Stomach smooth muscle (tissue), 2 donors: ENCODE results near the gene RGPD3.

Experiments used
- H3K27ac ChIP-seq: one replicate; pipeline ENCODE4 v1.7.0; 2013; ENCODE audit warnings: mild to moderate bottlenecking, low read length, inconsistent platforms
- H3K27me3 ChIP-seq, 2 donors: one replicate each; pipeline ENCODE4 v1.7.0; 2013; ENCODE audit warnings: low read length in 2 of 2; ENCODE audit not compliant: insufficient read depth in 2 of 2, control insufficient read depth in 1 of 2
- H3K36me3 ChIP-seq, 2 donors: one replicate each; pipeline ENCODE4 v1.7.0; 2013; ENCODE audit warnings: low read length in 2 of 2; ENCODE audit not compliant: control insufficient read depth in 2 of 2, insufficient read depth in 2 of 2
- H3K4me1 ChIP-seq: one replicate; pipeline ENCODE4 v1.7.0; 2013; ENCODE audit warnings: low read length; ENCODE audit not compliant: control insufficient read depth, insufficient read depth
- H3K4me3 ChIP-seq, 2 donors: one replicate each; pipeline ENCODE4 v1.7.0; 2013; ENCODE audit warnings: low read length in 2 of 2
- H3K9ac ChIP-seq, 2 donors: one replicate each; pipeline ENCODE4 v1.7.0; 2013; ENCODE audit warnings: low read length in 2 of 2, mild to moderate bottlenecking in 1 of 2
- H3K9me3 ChIP-seq, 2 donors: one replicate each; pipeline ENCODE4 v1.7.0; 2013; ENCODE audit warnings: low read length in 2 of 2; ENCODE audit not compliant: control insufficient read depth in 2 of 2
- donor health status: healthy.
- donor health status: Pancreatic carcinoma.

The RGPD3 gene

DNA sequence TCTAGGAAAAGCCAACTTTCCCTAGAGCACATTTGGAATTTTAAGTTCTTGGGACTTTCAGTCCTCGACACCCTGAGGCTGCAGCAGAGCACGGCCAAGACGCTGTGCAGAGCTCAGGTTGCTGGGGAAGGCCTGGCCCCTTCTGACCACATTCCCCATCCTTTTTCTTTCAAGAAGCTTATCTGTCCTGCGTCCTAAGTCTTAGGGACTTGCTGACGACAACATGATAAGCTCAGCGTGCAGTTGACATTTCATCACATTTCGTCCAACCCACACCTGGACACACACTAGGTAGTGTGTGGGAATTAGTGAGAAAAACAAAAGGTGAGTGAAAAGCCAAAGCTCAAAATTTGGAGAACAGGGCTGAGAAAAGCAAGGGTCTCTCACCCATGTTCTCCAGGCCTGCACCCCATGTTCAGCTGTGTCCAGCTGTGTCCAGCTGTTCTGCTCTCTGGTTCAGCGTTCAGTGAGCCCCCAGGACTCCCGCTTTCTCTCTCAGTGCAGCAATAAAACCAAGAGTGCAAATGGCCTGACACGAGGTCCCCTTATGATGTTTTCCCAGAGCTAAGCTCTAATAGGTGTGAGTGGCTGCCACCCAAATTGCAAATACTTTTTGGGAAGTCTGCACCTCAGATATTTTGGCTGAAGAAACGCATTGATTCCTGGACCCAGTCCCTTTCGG, 101.9 kb downstream of the RGPD3 start:
- H3K36me3 ChIP-seq = no peaks in the 10 kb centered on the region
- H3K27ac ChIP-seq = no peak overlapping the region
- no peaks in the 10 kb centered on the region for H3K27me3 ChIP-seq
- no peaks in the 10 kb centered on the region for H3K9me3 ChIP-seq
- no peak overlapping the region for H3K9ac ChIP-seq
- H3K4me3 ChIP-seq = no peak overlapping the region
- no peaks in the 10 kb centered on the region for H3K4me1 ChIP-seq

DNA sequence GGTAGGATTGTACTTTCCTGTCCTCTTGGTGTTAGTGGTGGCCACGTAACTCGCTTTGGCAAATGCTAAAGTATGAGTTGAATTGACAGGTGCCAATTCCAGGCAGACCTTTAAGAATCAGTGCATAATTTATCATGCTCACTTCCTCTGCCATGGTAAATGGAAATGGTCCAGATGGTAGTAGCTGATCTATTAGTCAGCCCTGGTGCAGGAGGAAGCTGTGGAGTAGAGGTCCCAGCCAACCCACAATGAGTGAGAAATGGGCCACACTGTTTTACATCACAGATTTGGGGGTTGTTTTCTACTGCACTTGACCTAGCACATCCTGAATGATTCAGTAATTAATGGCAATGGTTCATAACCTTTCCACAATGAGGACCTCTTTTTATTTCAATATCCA, 104.4 kb downstream of the RGPD3 start:
- no peak overlapping the region for H3K4me3 ChIP-seq
- no peaks in the 10 kb centered on the region for H3K36me3 ChIP-seq
- H3K9me3 ChIP-seq = no peaks in the 10 kb centered on the region
- H3K27me3 ChIP-seq = no peaks in the 10 kb centered on the region
- H3K9ac ChIP-seq = no peak overlapping the region
- no peaks in the 10 kb centered on the region for H3K4me1 ChIP-seq
- no peak overlapping the region for H3K27ac ChIP-seq

- no peaks in the 10 kb centered on the region for H3K4me1 ChIP-seq
- no peaks in the 10 kb centered on the region for H3K9me3 ChIP-seq
- no peaks in the 10 kb centered on the region for H3K27me3 ChIP-seq
- H3K27ac ChIP-seq = no peak overlapping the region
- no peaks in the 10 kb centered on the region for H3K36me3 ChIP-seq
- H3K9ac ChIP-seq = no peak overlapping the region
- no peak overlapping the region for H3K4me3 ChIP-seq
Measured at GRCh38 chr2:106362789-106363188, 105.4 kb downstream of the RGPD3 start.

DNA sequence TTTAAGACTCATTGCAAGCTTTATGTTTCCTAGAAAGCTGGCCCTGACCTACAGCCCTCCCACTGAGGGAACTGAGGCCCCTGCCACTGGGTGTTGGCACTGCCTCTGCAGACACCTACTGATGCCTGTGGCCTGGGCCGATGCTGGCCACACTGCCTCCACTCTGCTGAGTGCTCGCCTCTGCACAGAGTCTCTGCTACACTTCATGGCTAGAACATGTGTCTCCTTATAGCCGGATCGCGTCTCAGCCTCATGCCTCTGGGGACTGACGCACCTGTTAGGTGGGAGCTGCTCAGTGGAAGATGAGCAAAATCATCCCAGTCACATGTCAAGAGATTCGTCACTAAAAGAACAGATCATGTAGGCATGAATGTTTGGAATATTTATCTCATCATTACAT, 108.7 kb downstream of the RGPD3 start:
- H3K9ac ChIP-seq = no peak overlapping the region
- H3K27me3 ChIP-seq = no peaks in the 10 kb centered on the region
- H3K9me3 ChIP-seq = no peaks in the 10 kb centered on the region

DNA sequence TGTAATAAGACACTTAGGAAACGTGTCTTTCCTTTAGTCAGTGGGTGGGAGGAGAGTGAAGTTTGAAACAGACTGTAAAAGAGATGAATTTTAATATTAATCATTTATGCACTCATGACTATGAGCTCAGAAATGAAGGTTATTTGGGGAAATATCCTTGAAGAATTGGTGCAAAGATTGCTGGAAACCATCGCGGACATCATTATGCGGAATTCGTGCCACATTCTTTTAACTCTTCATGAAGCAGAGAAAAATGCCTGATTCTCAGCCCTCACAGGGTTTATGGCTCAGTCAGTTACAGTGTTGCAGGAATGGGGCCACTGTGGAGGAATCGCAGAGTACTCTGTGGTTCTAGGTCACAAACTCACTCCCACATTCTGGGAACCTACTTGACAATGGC, 109.7 kb downstream of the RGPD3 start:
- H3K27me3 ChIP-seq = no peaks in the 10 kb centered on the region
- H3K4me3 ChIP-seq = no peak overlapping the region
- no peaks in the 10 kb centered on the region for H3K36me3 ChIP-seq
- no peaks in the 10 kb centered on the region for H3K9me3 ChIP-seq
- no peak overlapping the region for H3K9ac ChIP-seq
- H3K4me1 ChIP-seq = peaks cover 2% of the 10 kb centered on the region
- no peak overlapping the region for H3K27ac ChIP-seq

More for the DNA sequence above, 108.7 kb downstream of the RGPD3 start:
- no peak overlapping the region for H3K27ac ChIP-seq
- no peaks in the 10 kb centered on the region for H3K36me3 ChIP-seq
- H3K4me1 ChIP-seq = peaks cover 2% of the 10 kb centered on the region
- H3K4me3 ChIP-seq = no peak overlapping the region

GRCh38 chr2:106358081-106358480, 110.1 kb downstream of the RGPD3 start:
- Histone ChIP-seq H3K9ac (no peak overlapping the region), H3K4me1 (peaks cover 2% of the 10 kb centered on the region), H3K36me3 (no peaks in the 10 kb centered on the region), H3K27me3 (no peaks in the 10 kb centered on the region), H3K27ac (no peak overlapping the region), H3K9me3 (no peaks in the 10 kb centered on the region), H3K4me3 (no peak overlapping the region)

GRCh38 chr2:106356291-106356690, 111.9 kb downstream of the RGPD3 start:
- H3K36me3 ChIP-seq = no peaks in the 10 kb centered on the region
- no peak overlapping the region for H3K27ac ChIP-seq

GRCh38 chr2:106353676-106354075, 114.5 kb downstream of the RGPD3 start:
- no peak overlapping the region for H3K27ac ChIP-seq
- no peak overlapping the region for H3K4me3 ChIP-seq
- H3K36me3 ChIP-seq = no peaks in the 10 kb centered on the region
- peaks cover 2% of the 10 kb centered on the region for H3K4me1 ChIP-seq
- H3K9me3 ChIP-seq = no peaks in the 10 kb centered on the region
- H3K9ac ChIP-seq = no peak overlapping the region
- H3K27me3 ChIP-seq = no peaks in the 10 kb centered on the region

More at GRCh38 chr2:106356291-106356690, 111.9 kb downstream of the RGPD3 start:
- Histone ChIP-seq H3K9ac (no peak overlapping the region), H3K4me3 (no peak overlapping the region), H3K27me3 (no peaks in the 10 kb centered on the region), H3K4me1 (peaks cover 2% of the 10 kb centered on the region), H3K9me3 (no peaks in the 10 kb centered on the region)

- Histone ChIP-seq H3K9ac (no peak overlapping the region), H3K36me3 (no peaks in the 10 kb centered on the region), H3K27me3 (no peaks in the 10 kb centered on the region)
Measured at GRCh38 chr2:106350980-106351379, 117.2 kb downstream of the RGPD3 start.

DNA sequence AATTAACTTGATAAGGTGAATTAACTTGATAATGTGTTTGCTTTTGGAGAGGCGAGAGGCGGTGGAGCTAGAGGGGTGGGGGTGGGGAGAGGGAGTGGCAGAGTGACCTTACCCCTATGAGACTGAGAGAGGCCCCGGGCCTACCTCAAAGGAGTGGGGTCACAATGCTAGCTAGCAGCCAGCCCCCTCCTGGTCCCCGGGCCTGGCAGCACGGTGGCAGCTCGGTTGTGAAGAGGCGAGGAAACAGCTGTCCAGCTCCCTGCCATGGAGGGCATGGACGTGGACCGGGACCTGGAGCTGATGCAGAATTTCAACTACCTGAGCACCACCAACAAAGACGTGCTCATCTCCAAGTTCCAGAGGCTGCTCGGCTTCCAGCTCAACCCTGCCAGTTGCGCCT, 123.9 kb downstream of the RGPD3 start:
- Histone ChIP-seq H3K4me3 (no peak overlapping the region), H3K9me3 (no peaks in the 10 kb centered on the region), H3K36me3 (no peaks in the 10 kb centered on the region), H3K27me3 (no peaks in the 10 kb centered on the region), H3K27ac (no peak overlapping the region), H3K9ac (no peak overlapping the region), H3K4me1 (no peaks in the 10 kb centered on the region)

More at GRCh38 chr2:106350980-106351379, 117.2 kb downstream of the RGPD3 start:
- H3K27ac ChIP-seq = no peak overlapping the region
- no peaks in the 10 kb centered on the region for H3K9me3 ChIP-seq
- H3K4me1 ChIP-seq = no peaks in the 10 kb centered on the region
- no peak overlapping the region for H3K4me3 ChIP-seq

- no peak overlapping the region for H3K9ac ChIP-seq
- no peak overlapping the region for H3K4me3 ChIP-seq
- H3K27me3 ChIP-seq = no peaks in the 10 kb centered on the region
- no peak overlapping the region for H3K27ac ChIP-seq
- no peaks in the 10 kb centered on the region for H3K4me1 ChIP-seq
- H3K9me3 ChIP-seq = no peaks in the 10 kb centered on the region
- no peaks in the 10 kb centered on the region for H3K36me3 ChIP-seq
Measured at GRCh38 chr2:106343274-106343673, 124.9 kb downstream of the RGPD3 start.
